Endothelial cell of hepatic sinusoid (primary cell): Measurements from ENCODE around the gene CRIM1.

ENCODE experiments used
- in situ Hi-C: cut with HindIII; loops from 2 replicates; pipeline ENCODE4 v1.10.0; 2017; ENCODE audit warnings: low sequenced_read_pairs

Gene CRIM1

DNA sequence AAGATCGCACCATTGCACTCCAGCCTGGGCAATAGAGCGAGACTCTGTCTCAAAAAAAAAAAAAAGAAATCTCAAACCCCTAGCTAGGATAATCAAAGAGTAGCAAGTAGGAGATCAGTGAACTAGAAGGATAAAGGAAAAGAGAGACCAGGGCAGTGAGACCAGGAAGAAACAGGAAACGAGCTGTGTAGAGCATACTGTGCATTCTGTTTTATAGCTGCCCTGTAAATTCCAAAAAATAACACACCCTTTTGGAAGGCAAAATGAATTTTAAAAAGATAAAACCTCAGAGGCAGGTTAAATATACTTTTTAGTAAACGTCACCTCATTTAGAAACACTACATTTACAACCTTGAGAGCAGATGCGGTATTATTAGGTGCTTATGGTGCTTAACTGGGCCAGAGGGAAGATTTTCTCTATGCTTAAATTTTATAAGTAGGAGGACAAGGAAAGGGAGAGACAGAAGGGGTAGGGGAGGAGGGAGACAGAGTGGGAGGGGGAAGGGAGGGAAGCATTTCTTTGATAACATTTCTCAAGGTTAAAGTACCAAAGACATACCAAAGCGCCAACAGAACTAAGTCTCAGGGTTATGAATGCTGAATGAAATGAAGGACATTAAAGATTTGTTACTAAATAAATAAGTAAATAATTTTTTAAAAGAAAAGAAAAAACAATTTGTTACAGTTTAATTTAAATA lies 212.3 kb downstream of the CRIM1 start:
- in situ Hi-C loops = no loop called here

DNA sequence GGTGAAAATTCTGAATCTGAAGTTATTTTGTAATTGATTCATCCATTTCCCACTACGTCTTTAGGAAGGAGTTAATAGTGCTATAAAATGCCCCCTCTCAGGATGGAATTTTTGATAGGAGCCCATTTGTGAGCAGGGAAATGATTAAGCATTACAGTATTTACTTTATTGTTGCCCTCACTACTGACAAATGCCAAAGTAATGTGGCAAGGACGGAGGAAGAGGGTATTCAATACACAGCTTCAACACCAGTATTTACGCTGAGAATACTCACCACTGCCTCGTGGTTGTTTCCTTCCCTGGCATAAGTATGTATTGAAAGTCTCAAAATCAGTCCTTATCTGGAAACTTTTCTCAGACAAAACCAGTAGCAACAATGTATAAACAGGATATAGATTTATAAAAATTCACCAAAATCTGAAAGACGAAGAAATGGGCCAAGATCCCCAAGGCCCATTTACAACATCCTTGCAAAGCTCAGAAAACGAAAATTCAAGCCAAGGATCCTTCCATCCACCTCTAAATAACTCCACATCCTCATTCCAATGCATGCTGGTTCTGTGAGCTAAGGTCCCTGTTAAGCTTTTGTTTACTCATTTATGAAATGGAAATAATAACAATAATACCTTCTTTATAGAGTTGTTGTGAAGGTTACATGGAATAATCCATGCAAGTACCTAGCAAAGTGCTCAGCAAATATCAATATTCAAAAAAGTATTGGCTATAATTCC lies 213.1 kb downstream of the CRIM1 start:
- in situ Hi-C loops = no loop called here

DNA sequence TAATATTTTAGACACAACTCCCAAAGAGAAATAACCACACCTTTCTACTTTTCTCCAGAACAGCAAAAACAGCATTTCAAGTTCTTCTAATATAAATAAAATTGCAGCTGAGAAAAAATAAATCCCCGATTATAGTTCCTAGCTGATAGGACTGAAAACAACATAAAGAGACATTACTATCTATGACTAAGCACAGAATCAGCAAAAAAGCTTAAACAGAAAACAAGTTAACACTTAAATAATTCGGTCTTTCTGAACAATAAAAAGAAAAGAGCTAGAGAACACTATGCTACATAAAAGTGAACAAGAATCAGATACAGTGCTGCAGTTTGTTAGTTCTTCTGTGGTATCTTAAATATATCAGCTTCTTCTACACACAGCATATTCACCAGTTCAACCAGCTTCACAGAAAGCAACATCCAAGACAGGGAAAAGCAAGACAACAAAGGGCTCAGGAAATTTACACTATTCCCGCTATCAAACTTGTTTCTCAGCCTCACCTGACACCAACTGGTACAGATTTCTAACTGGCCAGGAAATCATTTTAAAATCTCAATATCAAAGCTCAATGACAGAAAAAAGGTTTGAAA lies 213.8 kb downstream of the CRIM1 start:
- in situ Hi-C loops = no loop called here

DNA sequence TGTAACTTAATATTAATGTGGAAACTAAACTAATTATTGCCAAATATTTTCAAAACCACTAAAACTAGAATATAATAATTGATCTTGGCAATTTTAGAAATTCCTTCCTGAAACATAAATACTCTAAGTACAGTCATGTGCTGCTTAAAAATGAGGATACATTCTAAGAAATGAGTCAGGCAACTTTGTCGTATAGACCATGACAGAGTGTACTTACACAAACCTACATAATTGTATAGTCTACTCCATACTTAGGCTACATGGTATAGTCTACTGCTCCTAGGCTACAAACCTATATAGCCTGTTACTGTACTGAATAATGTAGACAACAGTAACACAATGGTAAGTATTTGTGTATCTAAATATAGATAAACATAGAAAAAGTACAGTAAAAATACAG lies 214.8 kb downstream of the CRIM1 start:
- in situ Hi-C loops = no loop called here

DNA sequence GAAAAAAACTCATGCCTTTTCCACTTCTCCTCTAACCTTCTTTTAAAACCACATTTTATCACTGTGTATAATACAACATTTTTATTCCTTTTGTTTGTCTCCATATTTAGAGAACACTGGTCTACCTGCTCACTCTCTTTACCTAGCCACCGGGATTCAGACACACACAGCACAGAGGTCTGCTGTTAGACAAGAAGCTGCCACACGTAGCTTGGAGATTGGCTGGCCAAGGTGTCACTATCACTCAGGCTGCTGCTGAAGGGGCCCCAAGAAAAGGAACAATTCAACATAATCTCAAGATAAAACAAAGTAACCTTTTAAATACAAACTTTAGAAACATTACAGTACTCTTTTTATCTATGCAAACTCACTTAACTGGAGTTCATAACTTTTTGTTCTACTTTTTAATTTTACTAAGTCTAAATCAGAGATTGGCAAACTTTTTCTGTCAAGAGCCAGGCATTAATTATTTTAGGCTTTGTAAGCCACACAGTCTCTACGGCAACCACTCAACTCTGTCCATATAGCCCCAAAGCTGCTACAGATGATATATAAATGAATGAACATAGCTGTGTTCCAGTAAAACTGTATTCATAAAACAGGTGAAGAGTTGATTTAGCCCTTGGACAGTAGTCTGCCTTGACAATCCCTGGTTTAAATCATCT lies 216.6 kb downstream of the CRIM1 start:
- in situ Hi-C loops = no loop called here

DNA sequence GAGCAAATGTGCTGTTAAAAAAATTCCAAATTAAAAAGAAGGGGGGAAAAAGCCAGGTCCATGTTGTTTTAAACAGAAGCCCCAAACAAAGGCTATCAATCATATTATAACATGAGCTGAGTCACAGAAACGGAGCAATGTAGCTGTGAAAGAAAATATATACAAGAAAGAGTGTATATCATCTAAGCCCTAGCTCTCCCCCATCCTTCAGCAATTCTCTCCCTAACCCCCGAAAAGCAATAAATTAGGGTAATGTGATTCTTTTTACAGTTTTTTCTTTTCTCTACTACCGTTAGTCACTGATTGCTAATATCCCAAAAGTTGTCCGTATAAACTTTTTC lies 217.1 kb downstream of the CRIM1 start:
- in situ Hi-C loops = no loop called here

DNA sequence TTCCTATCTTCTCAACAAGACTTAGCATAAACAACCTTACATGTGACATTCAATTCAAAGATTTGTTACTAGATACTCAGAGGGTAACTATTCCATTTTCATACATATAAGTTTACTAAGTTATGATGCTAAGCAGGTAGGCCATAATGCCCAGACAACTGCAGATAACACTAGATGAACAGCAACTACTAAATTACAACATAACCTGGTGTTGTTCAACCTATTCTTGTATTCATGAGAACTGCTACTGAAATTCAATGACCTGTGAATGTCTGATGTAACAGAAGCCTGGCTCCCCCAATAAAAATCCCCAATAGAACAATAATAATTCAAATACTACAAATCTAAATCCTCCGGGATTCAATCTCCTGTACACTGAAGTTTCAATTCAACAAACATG lies 217.6 kb downstream of the CRIM1 start:
- in situ Hi-C loops = no loop called here

DNA sequence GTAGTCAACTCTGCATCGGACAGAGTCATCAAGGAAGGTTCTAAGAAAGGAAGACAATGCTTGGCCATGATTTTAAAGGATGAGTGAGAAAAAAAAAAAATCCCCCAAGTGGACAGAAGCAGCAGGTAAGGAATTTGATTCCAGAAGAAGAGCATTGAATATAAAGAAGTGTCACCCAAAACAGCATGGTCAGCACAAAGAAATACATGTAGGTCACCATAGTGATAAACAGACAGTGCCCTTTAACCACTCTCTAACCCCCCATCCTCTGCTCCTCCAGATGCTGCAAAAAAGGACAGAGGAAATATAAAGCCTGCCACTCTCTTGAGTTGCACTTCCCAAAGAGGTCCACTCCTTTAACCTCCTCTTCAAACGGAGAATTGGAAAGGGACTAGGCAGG lies 219.0 kb downstream of the CRIM1 start:
- in situ Hi-C loops = no loop called here

DNA sequence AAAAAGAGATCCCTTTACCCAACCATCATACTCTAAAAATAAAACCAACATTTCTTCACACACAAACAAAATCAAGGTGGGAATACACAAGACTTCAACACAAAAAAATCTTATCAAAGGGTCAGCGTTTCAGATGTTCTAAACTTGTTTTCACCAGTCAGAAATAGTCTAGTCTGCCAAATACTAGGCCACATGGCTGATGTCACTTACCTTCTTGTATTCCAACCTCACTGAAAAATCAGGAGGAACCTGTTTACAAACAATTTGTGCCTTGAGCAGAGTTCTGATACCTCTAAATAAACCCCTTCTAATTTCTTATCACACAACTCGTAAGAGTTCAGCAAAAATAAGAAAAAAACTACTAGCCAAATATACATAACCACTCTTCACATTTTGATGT lies 222.3 kb downstream of the CRIM1 start:
- in situ Hi-C loops = no loop called here

DNA sequence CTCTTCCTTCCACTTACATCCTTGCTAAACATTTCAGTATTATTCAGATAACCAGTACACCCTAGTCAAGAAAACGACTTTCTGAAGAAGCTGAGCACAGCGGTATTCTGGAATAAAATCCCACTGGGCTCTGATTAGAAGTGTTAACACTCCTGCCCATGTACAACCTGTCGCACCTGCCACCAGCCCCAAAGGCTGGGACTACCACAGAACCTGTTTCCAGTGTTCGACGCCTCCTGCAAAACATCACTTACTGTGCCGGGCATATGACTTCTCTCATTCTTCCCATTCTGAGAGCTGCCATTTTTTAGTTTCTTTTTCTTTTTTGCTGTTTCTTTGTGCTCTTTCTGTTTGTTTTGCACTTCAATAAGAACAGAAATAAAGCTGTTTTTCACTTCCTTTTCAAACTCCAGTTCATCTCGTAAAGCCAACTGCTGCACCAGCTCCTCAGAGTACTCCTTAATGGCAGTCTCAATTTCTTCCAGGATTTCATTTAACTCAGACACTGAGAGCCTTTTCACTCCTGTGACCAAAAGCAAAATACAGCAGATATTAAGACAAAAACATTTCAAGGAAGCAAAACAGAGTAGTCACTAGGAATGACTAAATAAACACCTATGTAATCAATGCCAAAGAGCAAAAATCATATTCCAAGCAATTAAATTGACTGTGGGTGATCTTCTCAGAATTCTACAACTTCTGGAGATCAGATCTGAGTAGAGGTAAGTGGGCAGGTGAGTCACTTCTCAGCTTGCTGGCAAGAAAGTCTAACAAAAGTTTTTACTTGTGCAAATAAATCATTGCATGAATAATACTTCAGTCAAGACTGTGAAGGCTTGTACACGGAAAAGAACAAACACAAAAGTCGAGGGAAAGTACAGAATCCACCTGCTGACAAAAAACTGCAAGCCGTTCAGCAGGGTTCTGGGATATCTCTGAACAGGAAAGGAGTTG lies 223.0 kb downstream of the CRIM1 start:
- in situ Hi-C loops = no loop called here

DNA sequence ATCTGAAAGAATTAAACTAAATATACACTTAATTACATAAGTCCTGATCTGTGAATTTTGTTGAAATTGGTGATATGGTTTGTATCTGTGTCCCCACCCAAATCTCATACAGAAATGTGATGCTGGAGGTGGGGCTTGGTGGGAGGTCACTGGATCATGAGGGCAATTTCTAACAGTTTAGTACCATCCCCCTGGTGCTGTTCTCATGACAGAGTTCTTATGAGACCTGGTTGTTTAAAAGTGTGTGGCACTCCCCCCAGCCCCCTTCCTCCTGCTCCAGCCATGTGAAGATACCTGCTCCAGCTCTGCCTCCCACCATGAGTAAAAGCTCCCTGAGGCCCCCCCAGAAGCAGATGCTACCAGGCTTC lies 223.7 kb downstream of the CRIM1 start:
- in situ Hi-C loops = no loop called here

DNA sequence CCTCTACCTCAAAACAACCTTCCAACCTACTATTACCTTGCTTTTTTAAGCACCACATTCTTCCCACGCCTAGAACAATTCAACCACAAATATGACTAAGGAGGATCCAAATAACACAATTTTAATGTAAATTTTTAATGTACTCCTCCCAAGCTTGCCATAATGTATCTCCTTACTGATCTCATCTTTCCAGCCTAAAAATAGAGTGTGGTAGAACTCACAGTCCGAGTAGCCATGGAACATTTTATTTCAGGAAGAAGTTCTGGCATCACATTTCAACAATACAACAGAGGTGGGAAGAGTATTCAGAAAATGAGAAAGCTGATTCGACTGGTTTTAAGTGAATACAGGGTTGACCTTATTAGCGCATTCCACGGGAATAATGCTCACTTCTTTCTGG lies 227.0 kb downstream of the CRIM1 start:
- in situ Hi-C loops = no loop called here

DNA sequence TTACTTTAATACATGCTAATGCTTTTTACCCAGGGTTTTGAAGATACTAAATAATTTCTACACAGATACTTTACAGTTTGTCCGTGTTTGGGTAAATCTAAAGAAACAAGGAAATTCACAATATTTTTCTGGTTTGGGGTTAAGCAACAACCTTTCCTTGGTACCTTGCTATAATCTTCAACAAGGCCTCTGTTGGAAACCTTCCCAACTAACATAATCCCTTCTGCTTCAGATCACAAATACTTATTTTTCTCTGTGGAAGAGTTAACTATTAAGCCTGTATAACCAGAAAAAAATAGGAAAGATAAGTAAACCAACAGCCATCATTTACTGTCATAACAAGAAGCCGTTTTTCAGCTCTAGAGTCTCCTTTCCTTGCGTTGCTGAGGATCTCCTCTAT lies 227.4 kb downstream of the CRIM1 start:
- in situ Hi-C loops = no loop called here

DNA sequence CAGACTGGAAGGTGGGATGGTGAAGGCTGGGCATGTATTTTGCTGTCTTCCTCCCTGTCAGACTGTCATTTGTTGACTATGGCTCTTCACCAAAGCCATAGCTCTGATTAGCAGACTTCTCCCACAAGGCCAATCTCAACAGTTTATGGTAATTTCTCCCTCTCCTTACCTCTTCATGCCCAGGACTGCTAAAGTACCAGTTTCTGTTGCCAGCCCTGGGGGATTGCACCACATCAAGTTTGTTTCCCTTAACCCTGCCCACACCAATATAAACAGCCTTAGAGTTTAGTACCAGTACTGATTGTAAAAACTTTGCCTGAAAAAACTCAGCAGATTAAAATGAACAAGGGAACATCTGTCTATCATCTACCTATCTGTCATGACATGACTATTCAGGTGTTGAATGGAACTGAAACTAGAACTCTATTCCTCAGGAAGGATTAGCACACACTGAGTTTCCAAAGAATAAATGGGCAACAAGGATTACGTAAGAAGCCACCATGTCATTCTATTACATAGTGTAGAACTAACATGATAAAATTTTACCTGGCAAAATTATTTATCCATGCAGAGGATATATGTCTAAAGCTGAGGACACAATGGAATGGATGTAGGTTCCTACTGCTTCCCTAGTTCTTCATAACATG lies 228.7 kb downstream of the CRIM1 start:
- in situ Hi-C loops = no loop called here

DNA sequence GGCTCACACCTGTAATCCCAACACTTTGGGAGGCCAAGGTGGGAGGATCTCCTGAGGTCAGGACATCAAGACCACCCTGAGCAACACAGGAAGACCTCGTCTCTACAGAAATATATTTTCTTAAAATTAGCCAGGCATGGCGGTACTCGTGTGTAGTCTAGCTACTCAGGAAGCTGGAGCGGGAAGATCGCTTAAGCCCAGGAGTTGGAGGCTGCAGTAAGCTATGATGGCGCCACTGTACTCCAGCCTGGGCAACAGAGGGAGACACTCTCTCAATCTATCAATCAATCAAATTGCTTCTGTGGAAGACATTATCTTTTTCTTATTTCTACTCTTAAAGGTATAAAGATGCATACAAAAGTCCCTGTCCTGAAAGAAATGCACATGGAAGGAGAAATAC lies 231.1 kb downstream of the CRIM1 start:
- in situ Hi-C loops = no loop called here

DNA sequence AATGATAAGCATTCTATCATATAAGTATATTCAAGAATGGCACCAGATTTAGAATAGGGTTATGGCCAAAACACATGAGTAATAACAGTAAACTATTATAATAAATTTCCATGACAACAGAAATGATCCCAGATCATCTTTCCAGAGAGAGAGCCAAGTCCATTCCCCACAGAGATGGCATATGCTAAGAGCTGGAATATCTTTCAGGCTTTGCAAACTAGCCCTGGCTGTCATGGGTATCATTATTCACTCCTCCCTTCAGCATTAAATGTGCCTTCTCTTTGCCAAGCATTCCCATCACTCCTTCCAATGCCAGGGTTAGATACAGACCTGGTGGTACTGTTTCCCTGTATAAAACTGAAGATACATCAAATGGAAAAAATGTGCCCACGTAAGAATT lies 231.5 kb downstream of the CRIM1 start:
- in situ Hi-C loops = no loop called here

DNA sequence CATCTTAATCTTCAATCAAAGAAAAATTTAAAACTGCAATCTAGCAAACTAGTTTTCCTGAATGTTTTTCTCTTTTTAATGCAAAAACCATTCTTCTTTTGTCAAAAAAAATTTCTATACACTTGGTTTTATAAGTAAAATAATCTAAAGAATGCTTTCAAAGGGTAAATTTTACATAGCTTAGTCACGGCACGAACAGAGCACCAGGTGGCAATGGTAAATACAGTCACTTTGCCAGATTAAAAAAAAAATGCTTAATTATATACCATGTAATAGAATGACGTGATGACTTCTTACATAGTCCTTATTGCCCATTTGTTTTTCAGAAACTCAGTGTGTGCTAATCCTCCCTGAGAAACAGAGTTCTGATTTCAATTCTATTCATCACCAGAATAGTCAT lies 232.0 kb downstream of the CRIM1 start:
- in situ Hi-C loops = no loop called here

DNA sequence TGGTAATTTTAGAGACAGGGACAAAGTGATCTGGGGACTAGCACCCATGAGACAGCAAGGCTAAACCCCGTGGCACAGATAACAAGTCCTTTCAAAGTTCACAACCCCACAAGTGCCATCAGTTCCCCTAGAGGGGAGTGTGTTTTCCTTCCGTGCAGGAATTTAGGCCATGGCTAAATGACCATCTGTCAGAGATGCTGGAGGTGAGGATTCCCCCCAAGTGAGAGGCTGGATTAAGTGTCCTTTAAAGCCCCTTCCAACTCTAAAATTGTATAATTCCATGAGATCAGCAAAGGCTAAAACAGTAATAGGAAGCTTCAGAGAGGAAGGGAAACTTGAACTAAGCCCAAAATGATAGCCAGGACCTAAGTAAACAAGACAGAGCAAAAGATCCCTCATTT lies 233.7 kb downstream of the CRIM1 start:
- in situ Hi-C loops = no loop called here

DNA sequence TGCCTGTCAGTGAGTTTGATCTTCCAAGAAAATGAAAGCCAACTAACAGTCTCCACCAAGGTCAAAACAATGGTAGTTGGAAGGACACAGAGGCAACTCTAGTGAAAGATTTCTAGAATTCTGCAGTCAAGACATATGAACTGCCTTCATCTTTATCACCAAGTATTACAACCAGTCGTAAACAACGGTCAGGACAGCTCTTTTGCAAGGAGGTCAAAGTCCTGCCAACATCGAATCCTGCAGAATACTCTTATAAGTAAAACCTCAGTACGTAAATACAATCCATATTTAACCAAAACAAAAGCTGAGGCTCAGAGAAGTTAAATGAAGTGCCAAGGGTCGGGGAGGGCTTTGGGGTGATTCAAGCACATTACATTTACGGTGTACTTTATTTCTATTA lies 239.3 kb downstream of the CRIM1 start:
- in situ Hi-C loops = no loop called here

DNA sequence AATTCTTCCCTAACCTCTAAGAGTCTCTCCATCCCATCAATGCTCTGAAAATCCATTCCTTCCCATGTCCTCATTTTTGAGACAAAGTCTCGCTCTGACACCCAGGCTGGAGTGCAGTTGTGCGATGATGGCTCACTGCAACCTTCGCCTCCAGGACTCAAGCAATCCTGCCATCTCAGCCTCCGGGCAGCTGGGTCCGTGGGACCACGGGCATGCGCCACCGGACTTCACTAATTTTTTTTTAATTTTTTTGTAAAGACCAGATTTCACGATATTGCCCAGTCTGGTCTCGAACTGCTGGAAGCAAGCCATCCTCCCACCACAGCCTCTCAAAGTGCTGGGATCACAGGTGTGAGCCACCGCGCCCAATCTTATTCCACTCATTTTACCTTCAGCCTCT lies 240.8 kb downstream of the CRIM1 start:
- in situ Hi-C loops = no loop called here
